Nephron (organoid): ENCODE measurements around the gene KLHL29.

ENCODE experiments used
- H3K27ac Mint-ChIP-seq, 3 experiments: 2 replicates each; pipeline ENCODE4 v1.8.0; 2020; ENCODE audit warnings: mixed read lengths in 3 of 3, mild to moderate bottlenecking in 2 of 3, moderate library complexity in 1 of 3
- H3K27me3 Mint-ChIP-seq: 2 replicates; pipeline ENCODE4 v1.8.0; 2021; ENCODE audit warnings: low read depth, mild to moderate bottlenecking, moderate library complexity, mixed read lengths
- H3K36me3 Mint-ChIP-seq: 2 replicates; pipeline ENCODE4 v1.8.0; 2020; ENCODE audit warnings: low read depth, mixed read lengths
- H3K4me1 Mint-ChIP-seq: 2 replicates; pipeline ENCODE4 v1.8.0; 2020; ENCODE audit warnings: mixed read lengths
- H3K4me3 Mint-ChIP-seq, 3 experiments: 2 replicates each; pipeline ENCODE4 v1.8.0; 2020; ENCODE audit warnings: mild to moderate bottlenecking in 3 of 3, mixed read lengths in 3 of 3, moderate library complexity in 2 of 3
- H3K9me3 Mint-ChIP-seq: 2 replicates; pipeline ENCODE4 v1.8.0; 2020; ENCODE audit warnings: mixed read lengths
- CTCF ChIP-seq, 3 experiments: fragments of 200-600 bp; sonication (generic); IDR thresholded peaks; one replicate each; pipeline ENCODE4 v1.5.0; 2021; ENCODE audit warnings: antibody characterized with exemption in 3 of 3; ENCODE audit not compliant: unreplicated experiment in 3 of 3

The KLHL29 gene

DNA sequence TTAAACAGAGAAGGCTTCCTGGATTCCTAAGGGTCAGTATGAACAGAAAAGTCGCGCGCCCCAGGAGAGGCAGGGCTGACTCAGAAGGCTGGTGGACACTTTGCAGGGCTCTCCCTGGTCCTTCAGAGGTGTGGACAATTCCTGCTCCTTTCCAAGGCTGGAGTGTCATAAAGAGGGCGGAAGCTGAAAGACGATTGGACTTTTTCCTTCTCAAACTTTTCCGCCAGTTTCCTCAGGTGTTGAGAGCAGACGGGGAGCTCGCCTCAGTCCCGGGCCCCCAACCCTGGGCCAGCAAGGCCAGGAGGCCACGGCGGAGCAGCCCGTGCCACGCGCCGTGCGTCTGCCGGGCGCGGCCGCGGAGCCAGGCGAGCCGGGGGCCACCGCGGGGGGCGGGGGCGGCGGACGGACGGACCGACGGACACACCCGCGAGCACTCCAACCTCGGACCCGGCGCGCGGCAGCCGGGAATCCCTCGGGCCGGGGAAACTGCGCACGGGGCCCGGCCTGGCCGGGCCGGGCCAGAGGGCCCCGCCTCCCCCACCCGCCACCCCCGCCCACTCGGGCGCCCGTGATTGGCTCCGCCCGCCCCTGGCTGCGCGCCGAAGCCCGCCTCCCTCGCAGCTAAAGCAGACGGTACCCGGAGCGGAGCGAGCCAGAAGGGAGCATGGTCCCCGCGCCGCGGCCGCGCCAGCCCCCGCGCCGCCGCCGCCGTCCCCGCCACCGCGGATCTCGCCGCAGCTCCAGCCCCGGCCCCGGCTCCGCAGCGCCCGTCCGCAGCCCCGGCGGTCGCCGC lies at the start of gene KLHL29:
KLHL29 (plus strand) TSS at position 629 of the 793 bp plus-strand sequence. CDS start 177,018 bp downstream, outside the sequence.
- Mint-ChIP-seq H3K27ac (peak within 1 kb of the TSS in 2 of 3 experiments; percentile 56 to 68), H3K4me3 (peak within 1 kb of the TSS; percentile 86 to 94 (median 89)), H3K27me3 (peaks cover 76% of the 10 kb centered on the region), H3K4me1 (peaks cover 36% of the 10 kb centered on the region), H3K9me3 (no peaks in the 10 kb centered on the region), H3K36me3 (no peaks in the 10 kb centered on the region)
- TF ChIP-seq CTCF (IDR thresholded peaks at IDR 0.05; ENCODE audit: unreplicated experiment in 3 of 3) = no peak

DNA sequence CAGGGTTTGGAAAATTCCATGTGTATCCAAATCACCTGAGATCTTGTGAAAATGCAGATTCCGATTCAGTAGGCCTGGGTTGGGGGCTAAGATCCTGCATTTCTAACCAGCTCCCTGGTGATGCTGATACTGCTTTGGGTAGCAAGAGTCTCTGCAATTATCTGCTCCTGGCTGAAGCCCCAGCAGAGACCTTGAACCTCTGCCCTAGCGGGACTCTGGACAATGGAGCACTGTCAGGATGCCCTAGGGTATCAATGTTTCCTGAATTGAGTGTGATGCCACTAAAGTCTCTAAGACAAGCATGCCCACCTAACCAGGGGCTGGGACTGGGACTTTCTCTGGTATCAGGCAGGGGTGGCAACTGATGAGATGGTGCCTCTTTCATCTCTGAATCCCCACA lies 49.4 kb upstream of the KLHL29 start:
- Mint-ChIP-seq H3K4me1 (no peaks in the 10 kb centered on the region), H3K9me3 (peaks cover 17% of the 10 kb centered on the region), H3K27me3 (peaks cover 26% of the 10 kb centered on the region), H3K4me3 (no peak overlapping the region), H3K27ac (no peak overlapping the region), H3K36me3 (no peaks in the 10 kb centered on the region)
- no peak for TF ChIP-seq CTCF (IDR thresholded peaks at IDR 0.05; ENCODE audit: unreplicated experiment in 3 of 3)

- Mint-ChIP-seq H3K9me3 (peaks cover 23% of the 10 kb centered on the region), H3K4me1 (no peaks in the 10 kb centered on the region), H3K36me3 (no peaks in the 10 kb centered on the region), H3K27me3 (peaks cover 20% of the 10 kb centered on the region), H3K4me3 (no peak overlapping the region), H3K27ac (no peak overlapping the region)
- no peak for TF ChIP-seq CTCF (IDR thresholded peaks at IDR 0.05; ENCODE audit: unreplicated experiment in 3 of 3)
These were observed 42.9 kb upstream of the KLHL29 start for GRCh38 chr2:23342075-23342474.

GRCh38 chr2:23346029-23346428 lies 39.0 kb upstream of the KLHL29 start:
- peaks cover 6% of the 10 kb centered on the region for H3K4me1 Mint-ChIP-seq
- H3K27me3 Mint-ChIP-seq = peaks cover 21% of the 10 kb centered on the region
- peaks cover 6% of the 10 kb centered on the region for H3K9me3 Mint-ChIP-seq
- H3K36me3 Mint-ChIP-seq = no peaks in the 10 kb centered on the region
- no peak overlapping the region for H3K4me3 Mint-ChIP-seq
- no peak overlapping the region for H3K27ac Mint-ChIP-seq
- TF ChIP-seq CTCF (IDR thresholded peaks at IDR 0.05; ENCODE audit: unreplicated experiment in 3 of 3) = no peak

DNA sequence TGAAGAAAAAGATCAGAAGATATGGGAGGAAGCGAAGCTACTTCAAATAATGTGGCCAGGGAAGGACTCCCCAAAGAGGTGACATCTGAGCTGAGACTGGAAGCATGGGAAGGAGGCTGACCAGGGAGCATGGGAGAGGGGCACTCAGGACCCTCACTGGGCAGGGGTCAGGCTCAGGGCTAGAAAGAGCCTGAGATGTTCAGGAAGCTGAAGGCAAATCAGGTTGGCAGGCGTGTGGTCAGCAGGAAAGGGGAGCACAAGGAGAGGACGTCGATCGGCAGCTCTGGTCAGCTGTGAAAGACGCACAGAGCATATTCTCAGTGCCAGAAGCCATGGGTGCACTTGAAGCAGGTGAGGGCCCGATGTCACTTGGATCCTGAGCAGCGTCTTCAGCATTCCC lies 38.2 kb upstream of the KLHL29 start:
- Mint-ChIP-seq H3K9me3 (peaks cover 6% of the 10 kb centered on the region), H3K27me3 (peaks cover 18% of the 10 kb centered on the region), H3K36me3 (no peaks in the 10 kb centered on the region), H3K4me3 (no peak overlapping the region), H3K4me1 (peaks cover 6% of the 10 kb centered on the region), H3K27ac (no peak overlapping the region)
- no peak for TF ChIP-seq CTCF (IDR thresholded peaks at IDR 0.05; ENCODE audit: unreplicated experiment in 3 of 3)
